ENCODE measurements around the gene TMEM9B.
A peak's percentile ranks its signal among the peaks of the same experiment; 100 is the strongest.
"Not testable (repeated sequence)": the region's sequence is repeated elsewhere in the genome, so short reads cannot be mapped to it uniquely, and the experiment has no call there.

Gene TMEM9B

DNA sequence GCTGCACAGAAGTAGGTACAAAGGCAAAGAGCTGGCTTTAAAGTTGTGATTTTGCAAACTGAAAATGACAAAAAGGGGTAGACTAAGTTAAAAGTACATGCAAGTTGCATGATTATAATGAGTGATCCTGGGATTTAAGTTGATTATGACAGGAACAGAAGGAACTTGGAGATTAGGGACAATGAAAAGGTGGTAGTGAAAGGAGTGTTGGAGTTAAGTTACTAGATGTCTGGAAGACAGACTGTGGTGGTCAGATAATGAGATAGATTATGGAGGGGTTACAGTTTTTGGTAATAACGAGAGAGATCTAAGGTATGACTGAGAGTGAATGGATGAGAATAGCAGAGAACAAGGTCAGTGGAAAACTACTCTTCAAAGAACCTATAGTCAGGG, 7.7 kb upstream of the TMEM9B start:
- DNase-seq, result no peak

GRCh38 chr11:8971196-8971923, 7.1 kb upstream of the TMEM9B start:
- DNase-seq, result no peak

GRCh38 chr11:8967184-8967583, 2.9 kb upstream of the TMEM9B start:
- no peak for DNase-seq

GRCh38 chr11:8963569-8964323, 496 bp downstream of the TMEM9B start:
- peak in 1 of 2 donors; percentile 94 for DNase-seq

DNA sequence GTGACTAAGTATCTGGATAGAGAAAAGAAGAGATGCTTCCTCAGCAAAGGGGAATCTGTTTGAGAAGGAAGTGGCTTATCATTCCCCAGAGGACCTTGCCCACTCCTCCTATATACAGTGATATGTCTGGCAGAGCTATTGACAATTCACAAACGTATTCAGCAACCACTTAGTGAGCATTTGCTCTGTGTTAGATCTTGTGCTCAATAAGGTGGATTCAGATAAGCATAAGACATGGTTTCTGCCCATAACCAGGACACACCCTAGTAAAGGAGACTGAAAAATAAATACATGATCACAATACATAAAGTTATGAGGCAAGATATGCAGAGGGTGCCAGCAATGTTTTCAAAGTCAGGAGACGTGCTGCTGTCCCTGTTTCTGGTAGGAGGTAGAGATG, 1.4 kb downstream of the TMEM9B start:
- DNase-seq, result no peak

DNA sequence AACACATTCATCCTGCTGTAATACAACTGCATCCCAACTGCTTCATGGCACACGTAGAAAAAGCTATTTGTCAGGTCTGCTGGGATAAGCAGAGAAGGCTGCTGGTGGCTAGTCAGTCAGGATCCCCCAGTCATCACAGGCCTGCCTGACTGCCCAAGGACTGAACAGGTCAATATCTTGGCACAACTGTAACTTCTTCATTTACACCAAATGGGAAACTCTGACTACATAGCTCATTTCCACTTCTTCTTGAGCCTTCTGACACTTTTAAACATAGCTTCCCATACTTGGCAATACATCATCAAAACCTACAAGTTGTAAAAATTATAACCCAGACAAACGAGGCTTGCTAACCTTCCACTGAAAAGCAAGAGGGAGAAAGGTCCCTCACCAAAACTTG, 2.8 kb downstream of the TMEM9B start:
- DNase-seq, result no peak

- DNase-seq, result peak in 1 of 2 donors; percentile 46
Observed at GRCh38 chr11:8959546-8960166, 4.6 kb downstream of the TMEM9B start.

DNA sequence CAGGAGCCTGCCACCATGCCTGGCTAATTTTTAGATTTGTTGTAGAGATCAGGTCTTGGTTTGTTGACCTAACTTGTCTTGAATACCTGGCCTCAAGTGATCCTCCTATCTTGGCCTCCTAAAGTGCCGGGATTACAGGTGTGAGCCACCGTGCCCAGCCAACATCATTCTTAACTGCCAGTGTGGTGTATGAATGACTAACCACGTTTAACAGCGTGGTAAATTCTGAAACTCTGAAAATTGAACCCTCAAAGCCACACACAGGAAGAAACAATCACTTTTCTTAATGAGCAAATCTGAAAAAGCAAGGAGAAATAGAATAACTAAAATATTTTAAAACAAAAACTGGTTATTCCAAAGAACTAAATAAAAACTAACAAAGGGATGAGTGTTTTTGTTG, 7.4 kb downstream of the TMEM9B start:
- no peak for DNase-seq

- peak in 1 of 2 donors; percentile 25 for DNase-seq
Observed at GRCh38 chr11:8948886-8949285, 15.4 kb downstream of the TMEM9B start.

GRCh38 chr11:8947230-8947943, 16.9 kb downstream of the TMEM9B start:
- no peak for DNase-seq

DNA sequence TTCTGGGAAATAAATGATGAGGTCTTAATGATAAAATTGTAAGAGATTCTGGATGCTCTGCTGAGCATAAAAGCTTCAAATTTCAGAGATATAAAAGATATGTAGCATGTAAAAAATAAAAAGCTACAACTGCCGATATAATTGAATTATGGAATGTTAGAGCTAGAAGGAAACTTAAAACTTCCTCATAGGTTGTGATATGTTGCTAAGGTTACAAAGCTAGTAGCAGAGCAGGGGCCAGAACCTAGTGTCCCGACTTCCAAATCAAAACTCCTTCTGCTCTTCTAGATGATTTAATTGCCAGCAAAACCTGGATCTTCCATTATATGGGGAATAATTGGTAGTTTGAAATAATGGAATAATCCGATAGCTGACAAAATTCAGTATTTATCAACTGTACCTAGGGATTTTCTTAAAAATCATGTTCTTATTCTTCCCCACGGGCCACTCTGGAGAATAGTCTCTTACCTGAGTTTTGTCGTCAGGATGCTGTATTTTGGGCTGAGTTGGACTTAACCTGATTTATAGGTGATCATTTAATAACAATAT, 21.6 kb downstream of the TMEM9B start, which contains the start of gene ASCL3:
Gene ASCL3, minus strand, starts transcription at position 499 of the 549 bp plus-strand sequence. CDS start 4,855 bp downstream, outside the sequence.
- DNase-seq, result no peak

DNA sequence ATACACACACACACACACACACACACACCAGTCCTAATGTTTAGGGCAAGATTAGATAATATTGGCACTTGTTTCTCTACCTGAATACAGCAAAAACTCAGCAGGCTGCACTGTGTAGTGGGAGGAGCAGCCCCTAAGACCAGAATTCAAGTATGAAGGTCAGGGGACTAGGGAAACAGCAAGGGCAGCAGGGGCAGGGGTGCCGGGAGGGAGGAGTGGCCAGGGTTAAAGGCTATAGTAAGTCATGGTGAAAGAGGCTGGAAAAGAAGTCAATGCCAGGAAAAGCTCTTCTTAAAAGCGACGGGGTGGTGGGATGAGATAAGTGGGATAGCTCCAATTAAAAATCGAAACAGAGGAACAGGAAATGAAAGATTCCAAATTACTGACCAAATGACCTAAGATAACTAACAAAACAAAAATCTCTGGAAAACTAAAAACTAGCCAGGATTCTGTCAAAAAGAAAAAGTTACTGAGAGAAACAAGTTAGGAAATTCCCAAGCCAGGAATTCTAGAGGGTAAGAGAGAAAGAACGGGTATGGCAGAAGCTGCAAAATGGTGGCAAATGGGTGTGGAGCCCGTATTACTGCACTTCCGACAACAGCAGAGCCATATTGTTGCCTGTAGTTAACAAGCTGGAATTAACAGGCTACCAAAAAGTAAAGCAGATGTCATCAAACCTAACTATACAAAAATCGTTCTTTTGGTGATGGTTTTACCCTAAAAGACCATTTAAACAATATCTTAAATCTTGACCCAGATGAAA, 22.7 kb downstream of the TMEM9B start:
- DNase-seq, result no peak

DNA sequence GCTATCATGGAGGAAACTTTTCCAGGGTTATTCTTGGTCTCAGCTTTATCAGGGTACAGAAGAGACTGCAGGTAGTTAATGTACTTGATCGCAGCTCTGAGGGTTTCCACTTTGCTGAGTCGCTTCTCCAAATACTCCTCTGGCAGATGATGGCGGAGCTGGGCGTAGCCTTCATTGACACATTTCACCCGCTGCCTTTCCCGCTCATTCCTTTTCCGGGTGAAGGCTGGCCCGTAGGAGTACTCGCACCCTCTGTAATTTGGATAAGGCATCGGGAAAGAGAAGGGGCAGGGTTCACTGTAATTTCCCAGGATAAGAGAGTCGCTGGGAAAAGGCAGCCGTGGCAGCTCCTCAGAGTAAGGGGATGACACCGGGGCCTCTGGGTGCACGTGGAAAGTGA, 26.6 kb downstream of the TMEM9B start:
- DNase-seq, result no peak

- DNase-seq, result no peak
Observed at GRCh38 chr11:8937159-8937558, 27.1 kb downstream of the TMEM9B start.

DNA sequence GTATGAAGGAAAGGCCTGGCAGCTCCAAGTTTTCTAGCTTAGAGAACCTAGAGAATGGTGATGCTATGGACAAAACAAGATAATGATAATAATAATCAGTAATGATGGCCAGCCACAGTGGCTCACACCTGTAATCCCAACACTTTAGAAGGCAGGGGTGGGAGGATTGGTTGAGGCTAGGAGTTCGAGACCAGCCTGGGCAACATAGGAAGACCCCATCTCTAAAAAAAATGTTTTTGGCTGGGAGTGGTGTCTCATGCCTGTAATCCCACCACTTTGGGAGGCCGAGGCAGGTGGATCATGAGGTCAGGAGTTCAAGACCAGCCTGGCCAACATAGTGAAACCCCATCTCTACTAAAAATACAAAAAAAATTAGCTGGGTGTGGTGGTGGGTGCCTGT, 28.5 kb downstream of the TMEM9B start:
- DNase-seq, result not testable (repeated sequence)

DNA sequence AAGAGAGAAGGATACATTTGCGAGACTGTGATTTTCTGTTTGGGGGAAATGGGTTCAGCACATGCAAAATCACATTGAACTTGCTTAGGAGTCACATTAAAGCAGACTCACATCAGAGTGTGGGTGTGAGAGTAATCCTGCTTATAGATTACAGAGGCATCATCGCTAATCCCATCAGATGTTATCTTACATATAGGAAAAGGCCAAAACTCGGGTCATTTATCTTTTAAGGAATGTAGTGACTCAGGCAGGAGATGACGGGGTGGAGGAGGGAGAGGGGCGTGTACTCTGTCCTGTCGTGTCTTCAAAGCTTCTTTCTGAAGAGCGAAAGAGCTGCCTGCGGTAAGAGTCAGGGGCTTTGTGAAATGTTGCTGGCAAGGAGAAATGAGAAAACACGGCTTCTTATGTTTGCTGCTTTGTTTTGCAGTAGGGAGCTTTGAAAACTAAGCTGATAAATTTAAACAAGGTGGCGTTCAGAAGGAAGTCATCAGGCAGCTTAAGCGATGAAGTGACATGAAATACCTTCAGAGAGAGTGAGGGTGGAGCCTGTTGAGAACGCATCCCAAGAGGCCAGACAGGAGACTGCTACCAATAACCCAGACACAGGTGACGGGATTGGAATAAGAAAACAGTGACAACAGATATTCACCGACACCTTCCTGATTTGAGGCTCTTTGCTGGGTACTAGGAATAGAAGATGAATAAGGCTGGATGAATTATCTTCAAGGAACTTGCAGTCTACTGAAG, 29.3 kb downstream of the TMEM9B start:
- no peak for DNase-seq

DNA sequence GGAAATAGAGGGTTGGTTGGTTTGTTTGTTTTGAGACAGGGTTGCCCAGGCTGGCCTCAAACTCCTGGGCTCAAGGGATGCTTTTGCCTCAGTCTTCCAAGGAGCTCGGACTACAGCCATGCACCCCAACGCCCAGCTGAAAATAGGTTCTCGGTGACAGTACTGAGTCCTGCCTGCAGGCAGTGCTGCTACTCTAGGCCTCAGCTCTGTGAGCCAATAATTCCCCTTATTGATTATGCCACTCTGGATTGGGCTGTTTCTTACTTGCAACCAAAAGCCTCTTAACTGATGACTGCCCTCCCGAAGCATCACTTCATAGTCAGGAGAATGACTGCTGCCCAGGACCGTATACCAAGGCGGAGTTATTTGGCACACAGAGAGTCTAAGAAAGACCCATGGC, 30.3 kb downstream of the TMEM9B start:
- DNase-seq, result no peak

GRCh38 chr11:8932564-8933180, 31.6 kb downstream of the TMEM9B start, which contains the start of gene C11orf16:
TSS of gene C11orf16 (minus strand) at chr11:8932947. CDS start at chr11:8932308, 639 bp downstream.
- no peak for DNase-seq

DNA sequence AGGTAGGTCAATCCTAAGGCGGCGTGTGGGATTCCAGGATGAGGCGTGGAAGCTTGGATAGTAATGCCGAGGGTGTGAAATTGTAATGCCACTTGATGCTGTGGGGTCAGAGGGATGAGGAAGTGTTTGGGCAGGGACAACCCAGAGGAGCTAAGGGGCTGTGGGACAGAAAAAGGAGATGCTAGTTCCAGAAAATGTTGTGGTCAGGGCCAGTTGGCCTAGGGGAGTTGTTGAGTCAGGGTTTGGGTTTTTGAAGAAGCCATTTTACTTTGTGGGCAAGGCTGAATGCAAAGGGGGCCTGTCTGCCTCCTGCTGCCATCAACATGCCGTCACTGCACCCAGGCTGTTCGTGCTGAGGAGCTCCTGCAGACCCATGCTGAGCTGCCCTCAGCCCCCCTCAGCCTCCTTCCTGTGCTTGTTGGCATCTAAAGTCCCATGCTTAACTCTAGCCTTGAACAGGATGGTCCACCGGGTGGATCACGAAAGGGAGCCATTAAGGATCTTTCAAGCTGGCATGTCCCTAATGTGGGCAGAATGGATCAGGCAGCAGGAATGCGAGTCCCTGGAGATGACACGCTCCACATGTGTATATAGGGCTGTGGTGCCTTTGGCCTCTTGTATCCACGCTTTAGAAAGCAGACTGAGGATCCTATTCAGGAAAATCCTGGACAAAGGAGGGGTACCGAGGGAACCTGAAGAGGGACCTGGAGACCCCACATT, 33.6 kb downstream of the TMEM9B start:
- DNase-seq, result no peak
